Epithelial cell of umbilical artery (primary cell): ENCODE data around the gene GRAP2. TPM values are rescaled to one million over a fixed set of nuclear protein-coding genes. Genes with fewer than 3 reads are reported as not detected.

Source experiments
- total RNA-seq: library from RNA; depleted of rRNA; stranded (reverse); fragments of >200 nt; gene quantifications from 2 replicates; pipeline ENCODE4 v1.2.3, GENCODE V29; 2014

The GRAP2 gene
- not detected in 2 replicates for total RNA-seq

GRCh38 chr22:39900306-39901227 is at the start of gene GRAP2:
Gene GRAP2, plus strand, starts transcription at chr22:39901084. Its CDS starts 46,023 bp downstream, at chr22:39947107.

DNA sequence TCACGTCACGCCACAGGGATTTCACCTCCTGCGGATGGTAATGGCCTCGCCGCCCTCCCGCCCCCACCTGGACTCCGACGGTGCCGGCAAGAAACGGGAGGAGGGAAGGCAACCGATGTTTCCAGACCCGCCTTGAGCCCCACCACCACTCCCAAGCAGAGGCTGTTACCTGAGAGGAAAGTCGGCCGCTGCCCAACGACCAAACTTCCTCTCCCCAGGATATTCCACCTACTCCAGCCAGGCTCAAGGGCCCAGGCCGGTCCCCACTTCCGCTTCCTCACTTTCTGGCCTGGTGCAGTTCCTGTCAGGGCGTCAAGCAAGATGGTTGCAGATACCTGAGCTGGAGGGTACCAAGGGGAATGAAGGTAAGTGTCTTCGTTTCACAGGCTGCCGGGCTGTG is 7.4 kb upstream of the GRAP2 start, which contains the start of gene ENTHD1:
TSS of gene ENTHD1 (minus strand) at position 235 of the 400 bp plus-strand sequence. CDS start 6,012 bp downstream, outside the sequence.

GRCh38 chr22:39959640-39960447 is 59.0 kb downstream of the GRAP2 start, which contains the start of gene TMA7B:
Gene TMA7B, plus strand, starts transcription at chr22:39960397. Its CDS starts 3,978 bp downstream, at chr22:39964375.

GRCh38 chr22:39994566-39995392 is 93.9 kb downstream of the GRAP2 start, which contains the start of gene FAM83F:
Gene FAM83F, plus strand, starts transcription at chr22:39994954. Its CDS starts 89 bp downstream, at chr22:39995043.

Other genes with a start within 250 kb of the GRAP2 start
- gene ENTHD1, start 7.3 kb upstream of the GRAP2 start, total RNA-seq = not detected in 2 replicates
- not detected in 2 replicates for gene TMA7B, start 59.3 kb downstream of the GRAP2 start, total RNA-seq
- not detected in 2 replicates for gene FAM83F, start 93.9 kb downstream of the GRAP2 start, total RNA-seq